ENCODE data around the gene RSPO3.
"Not testable (repeated sequence)": the region's sequence is repeated elsewhere in the genome, so short reads cannot be mapped to it uniquely, and the experiment has no call there.

Gene RSPO3

GRCh38 chr6:127207591-127208120, 89.2 kb downstream of the RSPO3 start:
- no peak for DNase-seq

GRCh38 chr6:127210725-127211124, 92.3 kb downstream of the RSPO3 start:
- no peak for DNase-seq

GRCh38 chr6:127212376-127212775, 93.9 kb downstream of the RSPO3 start:
- no peak for DNase-seq

- not testable (repeated sequence) for DNase-seq
Measured at GRCh38 chr6:127214032-127214431, 95.6 kb downstream of the RSPO3 start.

GRCh38 chr6:127214531-127214930, 96.1 kb downstream of the RSPO3 start:
- DNase-seq: not testable (repeated sequence)

GRCh38 chr6:127215931-127216330, 97.5 kb downstream of the RSPO3 start:
- DNase-seq: no peak

- DNase-seq: no peak
Measured at GRCh38 chr6:127216810-127217789, 98.6 kb downstream of the RSPO3 start.

- DNase-seq: no peak
Measured at GRCh38 chr6:127219869-127220268, 101.4 kb downstream of the RSPO3 start.

- DNase-seq: no peak
Measured at GRCh38 chr6:127221201-127221600, 102.7 kb downstream of the RSPO3 start.

GRCh38 chr6:127222418-127222817, 103.9 kb downstream of the RSPO3 start:
- DNase-seq: no peak

- no peak for DNase-seq
Measured at GRCh38 chr6:127225497-127225896, 107.0 kb downstream of the RSPO3 start.

- DNase-seq: not testable (repeated sequence)
Measured at GRCh38 chr6:127233819-127234218, 115.3 kb downstream of the RSPO3 start.

- no peak for DNase-seq
Measured at GRCh38 chr6:127243501-127243900, 125.0 kb downstream of the RSPO3 start.
